Activated CD4-positive, alpha-beta T cell treated with anti-CD3 and anti-CD28 coated beads, Interleukin-2, amount 50 U/mL, for 1 hour (primary cell): Measurements from ENCODE around the gene AGRP.

ENCODE experiments used
- DNase-seq: peaks from one replicate; pipeline ENCODE4 v3.0.0-alpha.2; 2020

AGRP gene

DNA sequence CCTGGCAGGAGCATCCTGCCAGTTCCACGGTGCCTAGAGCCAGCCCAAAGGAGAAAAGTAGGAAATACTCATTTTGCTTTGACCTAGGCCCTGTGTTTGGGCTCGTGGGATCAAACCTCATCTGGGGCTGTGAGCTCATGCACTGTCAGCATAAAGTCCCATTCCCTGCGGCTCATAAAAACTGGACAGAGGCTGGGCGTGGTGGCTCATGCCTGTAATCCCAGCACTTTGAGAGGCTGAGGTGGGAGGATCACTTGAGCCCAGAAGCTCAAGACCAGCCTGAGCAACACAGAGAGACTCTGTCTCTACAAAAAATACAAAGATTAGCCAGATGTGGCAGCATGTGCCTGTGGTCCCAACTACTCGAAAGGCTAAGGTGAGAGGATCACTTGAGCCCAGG, 20.3 kb downstream of the AGRP start:
- DNase-seq: no peak

DNA sequence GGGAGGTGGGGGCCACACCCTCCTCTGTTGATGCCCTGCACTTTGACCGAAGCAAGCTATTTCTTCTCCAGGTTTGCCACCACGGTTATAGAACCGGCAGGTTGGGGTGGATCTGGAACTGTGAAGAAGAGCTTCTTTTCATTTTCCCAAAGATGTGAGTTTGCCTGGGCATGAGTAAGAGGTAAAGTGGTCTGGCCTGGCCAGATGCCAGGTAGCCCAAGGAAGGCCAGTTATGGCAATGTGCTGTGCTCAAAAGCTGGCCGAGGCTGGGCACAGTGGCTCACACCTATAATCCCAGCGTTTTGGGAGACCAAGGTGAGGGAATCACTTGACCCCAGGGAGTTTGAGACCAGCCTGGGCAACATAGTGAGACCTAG, 21.1 kb downstream of the AGRP start:
- no peak for DNase-seq

DNA sequence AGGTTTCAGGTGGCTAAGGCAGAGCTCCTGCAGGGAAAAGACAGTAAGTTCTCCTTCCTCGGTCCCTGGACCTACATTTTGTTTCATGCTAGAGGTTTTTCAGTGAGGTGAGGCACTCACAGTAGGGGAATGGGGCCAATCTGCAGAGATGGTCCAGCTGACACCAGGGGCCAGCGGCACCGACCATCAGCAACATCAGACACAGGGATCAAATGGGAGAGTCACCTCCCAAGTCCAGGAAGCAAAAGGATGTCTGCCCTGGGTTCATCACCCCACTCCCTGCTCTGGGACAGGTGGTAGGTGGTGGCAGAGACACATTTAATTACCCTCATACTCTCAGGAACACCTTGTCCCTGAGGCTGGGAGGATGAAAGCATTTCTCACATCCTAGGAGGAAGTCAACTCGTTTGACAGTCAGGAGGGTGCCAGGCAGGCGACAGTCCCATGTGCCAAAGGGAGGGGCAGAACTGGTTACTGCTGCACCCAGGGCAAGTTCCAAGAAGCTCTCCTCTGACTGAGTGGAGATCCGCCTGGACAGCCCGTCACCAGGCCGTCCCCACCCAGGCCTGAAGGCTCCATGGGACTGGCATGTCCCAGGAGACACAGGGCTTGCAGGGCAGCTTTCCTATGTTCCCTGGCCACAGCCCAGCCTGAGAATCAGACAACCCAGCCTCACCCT, 21.6 kb downstream of the AGRP start:
- DNase-seq: no peak

DNA sequence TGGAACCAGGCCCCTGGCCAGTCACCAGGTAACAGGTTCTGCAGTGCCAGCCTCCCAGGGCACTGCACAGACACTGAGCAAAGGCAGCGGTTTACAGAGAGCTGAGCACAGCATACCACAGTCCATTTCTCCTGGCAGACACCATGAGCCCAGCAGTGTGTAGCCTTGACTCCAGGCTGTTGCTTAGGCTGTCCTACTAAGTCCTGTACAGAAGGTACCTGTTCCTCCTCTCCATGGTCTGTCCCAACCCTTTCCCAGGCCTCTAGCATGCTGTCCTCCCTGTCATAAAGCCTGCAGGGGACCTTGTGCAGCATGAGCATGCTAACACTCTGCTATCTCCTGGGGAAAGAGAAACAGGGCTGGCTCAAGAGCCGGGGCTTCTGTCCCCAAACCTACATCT, 22.4 kb downstream of the AGRP start:
- no peak for DNase-seq

DNA sequence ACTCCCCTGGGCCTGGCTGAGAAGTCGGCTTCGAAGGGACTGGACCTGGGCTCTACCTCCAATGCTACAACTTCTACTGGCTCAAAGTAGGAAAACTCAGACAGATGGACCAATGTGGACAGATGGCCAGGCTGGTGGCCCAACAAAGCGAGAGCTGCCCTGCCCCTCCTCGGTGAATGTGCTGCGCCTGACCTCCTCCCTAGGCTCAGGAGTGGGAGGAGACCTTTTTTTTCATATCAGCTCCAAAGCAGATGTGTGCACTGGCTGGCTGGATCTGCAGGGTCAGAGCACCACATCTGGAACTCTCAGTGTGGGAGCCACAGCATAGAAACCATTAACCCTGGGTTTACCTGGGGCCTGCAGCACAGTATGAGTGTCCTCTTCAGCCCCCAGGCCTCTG, 23.2 kb downstream of the AGRP start:
- DNase-seq: no peak

DNA sequence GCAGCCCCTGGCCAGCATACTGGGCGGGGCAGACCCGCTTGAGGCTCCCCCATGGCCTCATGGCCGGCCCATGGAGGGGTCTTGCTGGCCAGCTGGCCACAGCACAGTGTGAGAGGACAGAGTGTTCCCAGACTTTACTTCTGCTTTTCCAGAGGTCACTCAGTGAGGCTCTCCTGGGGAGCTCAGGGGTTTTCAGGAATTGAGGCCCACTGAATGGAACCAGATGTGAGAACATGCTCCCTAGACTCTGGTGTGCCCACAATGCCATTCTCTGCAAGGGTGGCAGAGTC, 23.5 kb downstream of the AGRP start:
- DNase-seq: no peak

DNA sequence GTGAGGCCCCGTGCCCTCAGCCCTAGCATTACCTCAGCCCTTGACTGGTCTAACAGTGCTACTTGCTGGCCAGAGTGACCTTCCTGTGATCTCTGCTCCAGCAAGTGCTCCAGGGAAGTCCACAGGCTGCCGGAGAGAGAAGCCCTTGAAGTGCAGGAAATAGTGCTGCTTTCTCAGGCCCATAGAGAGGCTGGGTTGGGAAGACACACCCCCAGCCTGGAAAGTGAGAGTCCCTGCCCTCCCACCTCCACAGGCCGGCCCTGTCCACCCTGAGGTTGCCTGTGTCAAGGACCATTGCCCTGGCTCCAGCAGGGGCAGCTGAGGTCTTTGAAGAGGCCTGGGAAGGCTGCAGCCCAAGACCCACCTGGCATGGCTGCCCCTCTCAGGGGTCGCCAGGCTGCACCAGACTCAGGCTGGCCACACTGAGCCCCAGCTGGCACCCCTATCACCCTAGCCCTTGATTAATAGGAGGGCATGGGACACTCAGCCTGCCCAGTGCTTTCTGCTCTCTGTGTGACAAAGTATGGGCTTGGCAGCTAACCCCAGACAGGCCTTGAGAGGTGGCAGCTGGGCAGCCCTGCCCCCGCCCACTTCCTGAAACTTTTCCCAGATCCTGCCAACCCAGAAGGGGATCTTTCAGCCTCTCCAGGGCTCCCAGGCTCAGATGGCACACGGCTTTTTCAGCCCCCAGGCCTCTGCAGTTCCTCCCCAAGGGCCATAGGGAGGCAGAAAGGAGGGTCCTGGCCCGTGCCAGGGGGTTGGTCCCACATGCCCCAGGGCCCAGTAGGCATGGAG, 24.1 kb downstream of the AGRP start:
- DNase-seq: no peak

DNA sequence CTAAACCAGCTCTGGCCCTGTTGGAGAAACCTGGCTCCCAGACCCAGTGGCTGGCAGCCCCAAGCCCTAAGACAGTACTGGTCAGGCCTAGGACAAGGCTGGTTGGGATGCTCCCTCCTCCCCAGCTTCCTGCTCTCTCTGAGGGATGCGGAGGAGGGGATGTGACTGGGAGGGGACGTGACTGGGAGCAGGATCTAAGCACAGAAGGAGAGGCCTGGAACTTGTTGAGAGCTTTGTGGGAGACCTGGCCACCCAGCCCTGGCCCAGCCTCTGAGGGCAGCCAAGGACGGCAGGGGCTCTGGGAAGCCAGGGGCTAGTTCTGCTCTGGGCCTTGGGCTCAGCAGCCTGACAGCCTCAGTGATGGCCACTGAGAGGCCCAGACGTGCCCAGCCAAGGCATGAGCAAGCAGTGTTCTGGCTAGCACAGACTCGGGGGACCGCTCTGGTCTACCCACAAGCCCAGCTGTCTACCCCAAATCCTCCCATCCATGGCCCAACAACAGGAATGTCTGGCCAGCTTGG, 25.2 kb downstream of the AGRP start:
- DNase-seq: no peak

DNA sequence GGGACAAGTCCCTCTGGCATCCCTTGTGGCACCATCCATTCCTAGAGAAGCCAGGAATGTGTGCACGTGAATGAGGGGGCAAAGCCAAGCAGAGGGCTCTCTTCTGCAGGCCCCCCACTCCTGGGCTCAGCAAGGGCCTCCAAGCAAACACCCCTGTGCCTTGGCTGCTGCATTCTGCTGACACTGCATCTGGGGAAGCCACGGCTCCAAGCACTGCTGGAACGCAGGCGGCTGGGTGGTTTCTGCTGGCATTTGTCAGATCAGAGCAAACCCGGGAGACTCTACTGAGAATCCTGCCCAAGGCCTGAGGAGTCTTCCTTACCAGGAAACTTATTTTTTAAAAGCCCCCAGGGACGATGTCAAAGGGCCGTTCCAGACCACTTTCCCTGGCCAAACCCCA, 25.7 kb downstream of the AGRP start:
- DNase-seq: no peak

DNA sequence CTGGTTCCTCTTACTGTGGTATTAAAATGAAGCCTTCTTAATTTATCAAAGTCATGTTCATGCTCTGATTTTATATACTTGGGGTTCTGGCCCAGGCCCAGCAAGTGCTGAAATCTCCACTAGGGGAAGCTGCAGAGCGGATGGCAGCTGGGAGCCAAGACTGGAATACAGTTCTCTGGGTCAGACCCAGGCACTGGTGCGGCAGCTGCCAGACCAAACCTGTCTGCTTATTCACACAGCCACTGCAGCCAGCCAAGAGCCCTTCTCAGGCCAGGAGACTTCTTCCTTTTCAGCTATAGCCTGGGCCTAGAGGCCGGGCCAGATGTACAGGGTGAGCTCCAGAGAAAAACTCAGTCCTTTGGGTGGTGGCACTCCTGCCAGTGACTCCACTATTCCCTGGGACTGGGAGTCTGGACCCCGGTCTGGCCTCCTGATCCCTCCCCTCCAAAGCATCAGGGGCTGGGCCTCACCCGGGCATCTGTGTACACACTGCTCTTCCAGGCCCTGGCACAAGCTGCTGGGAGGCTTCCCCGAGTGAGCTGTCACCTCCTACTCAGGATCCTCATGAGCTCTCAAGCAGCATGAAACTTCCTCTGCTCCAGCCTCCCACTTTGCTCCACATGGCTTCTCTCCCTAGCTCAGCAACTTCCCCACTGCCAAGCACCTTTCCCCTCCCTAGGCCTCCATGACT, 26.8 kb downstream of the AGRP start:
- no peak for DNase-seq

DNA sequence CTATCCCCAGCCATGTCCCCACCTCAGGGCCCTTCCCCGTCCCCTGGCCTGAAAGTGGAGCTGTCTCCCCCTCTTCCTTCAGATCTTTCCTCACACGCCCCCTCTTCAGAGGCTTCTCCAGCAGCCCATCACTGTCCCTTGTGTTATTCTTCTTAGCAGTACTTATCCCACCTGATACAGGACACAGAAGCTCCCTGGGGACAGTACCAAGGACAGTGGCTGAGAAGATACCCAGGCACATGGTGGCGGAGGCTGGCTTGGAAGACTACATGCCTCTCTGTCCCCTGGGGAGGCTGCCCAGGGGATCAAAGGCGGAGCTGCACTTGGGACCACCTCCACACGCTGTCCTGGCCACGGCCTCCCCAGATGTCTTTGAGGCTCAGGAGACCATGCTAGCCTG, 28.5 kb downstream of the AGRP start:
- no peak for DNase-seq

DNA sequence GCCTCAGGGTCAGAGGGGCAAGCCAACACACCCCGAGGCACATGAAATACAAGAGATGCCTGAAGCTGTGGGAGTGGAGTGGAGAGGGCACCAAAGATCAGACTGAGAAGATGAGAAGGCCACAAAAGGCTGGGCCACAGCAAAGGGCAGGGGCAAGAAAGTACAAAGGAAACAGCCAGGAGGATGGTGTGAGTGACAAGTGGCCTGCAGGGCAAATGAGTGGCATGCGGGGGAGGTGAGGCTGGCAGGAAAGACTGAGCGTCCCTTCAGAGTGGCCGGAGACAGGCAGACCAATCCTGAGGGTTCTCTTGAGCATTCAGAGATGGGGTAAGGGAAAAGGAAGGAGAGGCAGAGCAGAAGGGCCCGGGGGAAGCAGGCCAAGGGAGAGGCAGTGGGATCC, 29.2 kb downstream of the AGRP start:
- DNase-seq: no peak

DNA sequence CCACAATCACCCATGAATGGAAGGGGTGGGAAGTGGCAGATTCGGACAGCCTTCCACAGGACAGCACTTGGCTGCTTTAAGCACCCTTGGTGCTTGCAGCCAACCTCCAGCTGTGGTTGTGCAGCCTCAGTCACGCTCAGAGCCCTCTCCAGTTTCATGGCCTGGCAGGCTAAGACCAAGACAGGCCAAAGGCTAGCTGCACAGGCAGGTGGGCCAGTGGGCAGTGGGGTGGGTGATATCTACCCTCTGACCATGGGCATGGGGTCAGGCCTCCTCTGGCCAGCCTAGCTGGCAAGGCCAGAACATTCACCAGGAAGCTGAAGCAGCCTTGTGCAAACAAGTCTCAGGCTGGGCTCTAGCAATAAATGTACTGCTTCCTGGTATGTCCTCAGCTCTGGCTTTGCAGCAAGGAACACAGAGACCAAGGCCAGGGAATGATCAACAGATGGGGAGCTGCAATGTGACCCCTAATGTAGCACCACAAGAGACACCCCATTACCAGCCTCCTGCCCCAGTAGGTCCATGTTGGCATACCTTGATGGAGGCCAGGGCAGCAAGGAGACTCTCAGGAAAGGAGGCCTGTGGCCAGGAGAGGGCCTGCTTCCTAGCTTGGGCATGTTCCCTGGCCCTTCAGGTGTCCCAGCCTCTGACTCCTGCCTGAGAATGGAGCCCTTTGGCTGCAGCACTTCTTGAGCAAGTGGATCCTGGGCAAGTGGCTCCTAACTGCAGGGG, 31.5 kb downstream of the AGRP start:
- no peak for DNase-seq

DNA sequence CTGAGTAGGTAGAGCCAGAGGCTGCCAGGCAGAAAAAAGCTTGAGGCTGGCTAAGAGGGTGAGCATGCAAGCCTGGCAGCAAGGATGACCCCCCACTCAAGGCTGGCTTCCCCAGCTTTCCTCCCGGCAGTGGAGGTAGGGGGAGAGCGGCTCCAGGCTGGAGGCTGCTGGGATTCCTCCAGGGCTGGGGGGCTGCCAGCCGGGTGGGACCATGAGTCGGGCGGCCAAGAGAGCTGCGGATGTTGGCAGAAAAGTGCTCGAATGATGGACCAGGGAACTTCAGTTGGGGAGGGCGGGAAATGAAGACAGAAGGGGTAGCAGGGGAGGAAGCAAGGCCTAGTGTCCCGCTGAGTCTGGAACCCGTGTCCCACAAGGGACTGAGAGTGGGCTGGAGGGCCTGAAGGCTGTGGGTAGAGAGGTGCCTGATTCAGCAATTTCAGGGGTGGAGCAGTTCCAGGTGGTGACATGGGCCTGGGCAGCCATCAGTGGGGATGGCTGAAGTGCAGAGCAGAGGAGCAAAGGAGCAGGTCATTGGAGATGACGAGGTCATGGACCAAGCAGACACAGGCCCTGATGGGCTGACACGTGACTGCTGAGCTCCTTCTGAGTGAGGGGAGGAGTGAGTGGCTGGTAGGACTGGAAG, 32.2 kb downstream of the AGRP start:
- DNase-seq: no peak

DNA sequence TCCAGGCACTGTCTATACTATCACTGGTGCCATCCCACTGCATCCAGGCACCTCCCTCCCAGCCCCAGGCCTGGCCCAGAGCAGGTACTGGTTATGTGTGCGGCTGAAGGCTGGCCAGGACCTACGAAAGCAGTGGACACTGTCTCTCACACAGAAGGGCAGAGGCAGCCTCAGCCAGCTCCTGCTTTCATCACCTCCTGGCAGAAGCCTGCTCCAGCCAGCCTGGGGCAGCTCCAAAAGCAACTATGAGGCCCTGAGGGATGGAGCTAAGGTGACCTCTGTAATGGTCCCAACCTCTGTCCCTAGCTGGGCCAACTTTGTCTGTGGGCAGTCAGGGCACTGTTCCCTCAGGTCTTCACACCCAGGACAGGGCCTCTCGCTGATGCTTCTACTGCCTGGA, 33.6 kb downstream of the AGRP start:
- no peak for DNase-seq

DNA sequence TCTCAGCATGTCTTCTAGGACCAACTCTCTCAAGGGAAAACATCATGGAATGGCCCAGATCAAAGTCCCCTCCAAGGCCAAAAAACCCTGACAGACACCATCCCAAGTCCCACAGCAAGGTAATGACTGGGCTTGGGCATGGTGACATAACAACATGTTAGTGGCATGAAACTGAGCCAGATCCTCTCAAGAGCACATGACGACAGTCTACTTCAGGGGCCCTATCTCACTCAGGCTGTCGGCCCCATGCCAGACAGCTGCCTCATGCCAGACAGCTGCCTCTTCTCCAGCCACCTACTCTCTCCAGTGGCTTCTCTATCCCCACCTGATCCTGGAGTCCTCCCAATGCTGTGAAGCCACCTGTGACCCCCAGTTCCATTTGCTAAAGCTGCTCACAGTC, 34.0 kb downstream of the AGRP start:
- DNase-seq: no peak

DNA sequence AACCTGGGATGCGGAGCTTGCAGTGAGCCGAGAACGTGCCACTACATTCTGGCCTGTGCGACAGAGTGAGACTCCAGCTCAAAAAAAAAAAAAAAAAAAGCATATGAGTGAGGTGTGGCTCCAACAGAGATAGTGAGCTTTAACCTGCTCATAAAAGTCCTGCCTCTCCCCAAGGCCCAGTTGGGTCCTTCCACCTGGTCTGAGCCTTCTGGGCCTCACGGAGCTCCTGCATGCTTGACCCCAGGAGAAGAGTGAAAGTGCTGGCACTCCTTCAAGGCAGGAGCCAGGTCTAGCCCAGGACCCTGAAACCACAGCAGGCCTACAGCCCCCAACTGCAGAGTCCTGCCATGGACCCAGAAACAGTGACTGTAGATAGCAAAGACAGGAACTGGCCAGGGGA, 34.8 kb downstream of the AGRP start:
- DNase-seq: no peak

DNA sequence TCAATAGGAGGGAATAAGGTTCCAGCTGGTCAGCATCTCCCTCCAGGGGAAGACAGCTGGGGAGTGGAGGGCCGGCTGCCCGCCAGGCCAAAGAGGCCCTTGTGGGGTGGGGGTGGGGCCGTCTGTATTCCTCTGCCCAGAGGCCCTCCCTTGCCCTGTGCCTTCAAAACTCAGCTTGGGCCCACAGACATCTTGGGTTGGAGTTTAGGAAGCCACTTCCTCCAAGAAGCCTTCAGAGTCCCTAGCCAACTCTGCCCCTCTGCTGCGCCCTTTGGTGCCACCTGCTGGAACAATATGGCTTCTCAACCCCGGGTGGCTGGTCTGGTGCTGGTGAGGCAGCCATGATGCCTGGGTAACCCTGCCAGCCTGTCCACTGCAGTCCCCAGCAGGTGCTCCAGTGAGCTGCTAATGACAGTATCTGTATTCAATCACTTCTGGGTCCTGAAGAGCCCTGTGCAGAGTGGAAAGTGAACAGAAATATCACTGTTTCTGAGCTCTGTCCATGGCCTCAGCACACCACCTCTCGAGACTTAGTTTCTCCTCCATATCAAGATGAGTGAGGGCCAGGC, 35.8 kb downstream of the AGRP start:
- peak; percentile 51 for DNase-seq

DNA sequence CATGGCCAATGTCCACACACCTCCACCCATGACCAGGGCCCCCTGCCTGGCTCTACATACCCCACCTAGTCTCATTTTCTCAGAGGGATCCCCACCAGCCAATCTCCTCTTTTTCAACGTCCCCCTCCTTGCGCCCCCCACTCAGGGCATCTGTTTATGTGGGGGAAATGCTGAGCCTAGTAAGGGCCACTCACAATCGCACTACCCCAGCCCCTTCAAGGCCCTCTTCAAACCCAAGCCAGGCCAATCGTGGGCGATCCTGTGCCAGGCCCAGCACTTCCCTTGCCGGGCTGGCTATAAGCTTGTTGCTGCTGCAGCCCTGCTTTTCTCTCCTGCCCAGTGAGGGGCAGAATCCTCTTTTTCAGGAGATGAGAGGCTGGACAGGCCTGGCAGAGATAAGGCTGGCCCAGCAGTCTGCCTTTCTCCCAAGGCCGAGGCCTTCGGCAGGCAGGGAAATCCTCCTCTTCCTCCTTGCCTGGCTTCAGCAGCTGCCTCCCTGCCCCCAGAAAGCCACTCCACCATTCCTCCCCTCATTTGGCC, 36.3 kb downstream of the AGRP start:
- no peak for DNase-seq

DNA sequence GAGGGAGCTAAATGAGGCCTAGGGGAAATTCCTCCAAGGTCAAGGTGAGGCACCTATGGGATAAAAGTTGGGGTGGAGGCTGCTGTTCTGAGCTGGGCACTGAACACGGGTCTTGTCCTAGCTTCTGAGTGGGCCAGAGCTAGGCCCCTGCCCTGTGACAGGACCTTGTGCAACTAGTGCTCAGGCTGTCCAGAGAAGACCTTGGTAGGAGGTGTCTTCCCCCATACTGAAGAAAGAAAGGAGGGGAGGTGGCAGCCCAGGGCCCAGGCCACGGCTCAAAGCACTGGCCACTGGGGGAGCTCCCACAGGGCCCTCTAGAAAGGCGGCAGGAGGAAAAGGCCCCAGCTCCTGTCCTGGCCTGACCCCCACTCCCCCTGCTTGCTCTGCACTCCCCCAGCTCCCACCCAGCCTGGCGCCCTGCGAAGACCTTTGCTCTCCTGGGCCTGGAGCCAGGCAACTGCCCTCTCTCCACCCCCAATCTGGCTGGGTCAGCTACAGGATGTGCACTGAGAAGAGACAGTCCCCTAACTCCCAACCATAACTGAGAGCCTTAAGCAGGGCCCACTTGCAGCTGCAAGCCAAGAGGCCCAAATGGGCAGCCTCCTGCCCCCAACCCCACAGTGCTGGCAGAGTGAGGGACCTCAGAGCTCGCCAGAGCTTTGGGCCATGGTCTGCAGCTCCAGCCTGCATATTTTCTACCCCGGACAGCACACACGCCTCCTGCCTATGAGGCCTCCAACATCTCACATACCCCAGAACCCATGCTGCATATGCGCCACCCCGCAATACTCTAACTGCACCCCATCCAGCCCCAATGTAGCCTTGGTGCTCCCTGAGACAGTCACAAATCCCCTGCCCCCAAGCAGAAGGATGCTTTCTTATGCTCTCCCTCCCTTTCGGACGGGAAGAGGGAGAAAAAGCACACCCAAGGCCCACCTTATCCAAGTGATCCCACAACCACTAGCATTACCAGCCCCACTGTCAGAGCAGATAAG, 37.1 kb downstream of the AGRP start:
- DNase-seq: no peak

DNA sequence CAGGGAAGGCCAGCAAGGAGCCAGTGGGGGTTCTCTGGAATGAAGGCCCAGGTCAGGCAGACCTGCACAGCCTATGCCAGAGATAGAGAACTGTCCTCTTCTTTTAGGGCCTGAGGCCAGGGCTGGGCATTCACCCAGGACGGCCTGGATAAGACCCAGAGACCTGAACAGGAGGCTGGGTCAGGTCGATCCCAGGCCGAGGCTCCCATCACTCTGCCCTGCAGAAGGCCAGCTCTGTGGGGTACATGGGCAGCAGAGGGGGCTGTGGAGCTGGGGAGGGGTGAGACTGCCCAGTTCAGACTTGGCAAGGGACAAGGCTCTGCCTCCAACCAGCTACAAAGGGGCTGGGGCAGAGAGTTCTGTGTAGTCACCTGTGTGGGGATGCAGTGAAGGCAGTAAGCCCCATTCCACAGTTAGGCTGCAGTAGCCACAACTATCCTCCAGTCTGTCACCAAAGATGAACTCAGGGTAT, 37.9 kb downstream of the AGRP start:
- no peak for DNase-seq
